HepG2 (cell line): ENCODE data around the gene RNF38. TPM values are rescaled to one million over a fixed set of nuclear protein-coding genes. Genes with fewer than 3 reads are reported as not detected.
A peak's percentile ranks its signal among the peaks of the same experiment; 100 is the strongest.
"Not testable (repeated sequence)": the region's sequence is repeated elsewhere in the genome, so short reads cannot be mapped to it uniquely, and the experiment has no call there.

Source experiments
- ATAC-seq: fragments of 200-7000 bp; cut with Tn5 transposase; 3 replicates; pipeline ENCODE4 v1.9.1; 2020; ENCODE audit warnings: mild to moderate bottlenecking, moderate library complexity
- BruUV-seq: library from RNA; stranded (reverse); fragments of 400-500 nt; replicated peaks from 2 replicates; lab custom pipeline; 2021; lab: Mats Ljungman, UMichigan
- CTCF ChIA-PET: fragments of 300-600 bp; formaldehyde crosslinking; extraction: SDS; loops from one replicate; lab custom pipeline; 2021; ENCODE audit warnings: low total read pairs, inconsistent platforms, low intra/inter-chr PET ratio; lab: Yijun Ruan, JAX
- POLR2A ChIA-PET: fragments of 350-600 bp; sonication (Branson Sonifier 250); formaldehyde crosslinking; loops from one replicate; lab custom pipeline; 2020; ENCODE audit warnings: antibody characterized with exemption, inconsistent platforms; lab: Yijun Ruan, JAX
- DNase-seq: peaks from one replicate; pipeline ENCODE4 v3.0.0-alpha.2; 2015; ENCODE audit warnings: low spot score
- FAIRE-seq: peaks from 3 replicates; lab custom pipeline; 2011; peaks lifted over from hg19 to GRCh38; lab: Jason Lieb, UNC
- H2AFZ ChIP-seq: one replicate; pipeline ENCODE4 v1.6.1; 2011; ENCODE audit warnings: low read length, inconsistent platforms
- H3K27ac ChIP-seq: fragments of 300-600 bp; 3 replicates; pipeline ENCODE4 v1.8.0; 2011; ENCODE audit warnings: mixed run types, mild to moderate bottlenecking, mixed read lengths, low read length, inconsistent platforms; ENCODE audit not compliant: insufficient read depth; ENCODE audit errors: extremely low read length
- H3K27me3 ChIP-seq, 2 experiments: fragments of 200-600 bp in 1 of 2; 2 replicates in 1 of 2; 3 replicates in 1 of 2; pipeline versions ENCODE4 v1.6.0 to v1.8.0; 2011; ENCODE audit warnings: low read length in 2 of 2, mild to moderate bottlenecking in 2 of 2, moderate library complexity in 2 of 2, inconsistent platforms in 1 of 2; ENCODE audit not compliant: insufficient read depth in 2 of 2, control insufficient read depth in 1 of 2
- H3K36me3 ChIP-seq, 2 experiments: fragments of 200-600 bp in 1 of 2; replicated peaks in 1 of 2; 2 replicates in 1 of 2; 3 replicates in 1 of 2; pipeline versions ENCODE4 v1.5.1 to v1.8.0; 2011; ENCODE audit warnings: low read length in 2 of 2, inconsistent platforms in 1 of 2; ENCODE audit not compliant: insufficient read depth in 2 of 2, control insufficient read depth in 1 of 2
- H3K4me1 ChIP-seq: 2 replicates; pipeline ENCODE4 v1.5.1; 2012; ENCODE audit warnings: low read length, inconsistent platforms; ENCODE audit not compliant: insufficient read depth
- H3K4me2 ChIP-seq: 2 replicates; pipeline ENCODE4 v1.6.0; 2011; ENCODE audit warnings: low read depth, low read length, inconsistent platforms
- H3K4me3 ChIP-seq, 3 experiments: fragments of 200-600 bp in 1 of 3; sonication (generic), shearing (Covaris generic) in 1 of 3; replicated peaks in 1 of 3; 2 replicates each; pipeline ENCODE4 v1.5.1; 2011 to 2016; ENCODE audit warnings: low read length in 3 of 3, inconsistent platforms in 2 of 3, low read depth in 2 of 3, mild to moderate bottlenecking in 2 of 3, control low read depth in 1 of 3, mixed read lengths in 1 of 3; ENCODE audit not compliant: insufficient read depth in 1 of 3
- H3K79me2 ChIP-seq: one replicate; pipeline ENCODE4 v1.6.1; 2011; ENCODE audit warnings: low read length, inconsistent platforms; ENCODE audit not compliant: insufficient read depth
- H3K9ac ChIP-seq: 2 replicates; pipeline ENCODE4 v1.6.0; 2011; ENCODE audit warnings: mild to moderate bottlenecking, low read depth, low read length, inconsistent platforms; ENCODE audit not compliant: insufficient read depth
- H3K9me3 ChIP-seq: 2 replicates; pipeline ENCODE4 v1.5.1; 2012; ENCODE audit warnings: mild to moderate bottlenecking, low read length
- H4K20me1 ChIP-seq: 2 replicates; pipeline ENCODE4 v1.6.0; 2011; ENCODE audit warnings: inconsistent platforms, mild to moderate bottlenecking, low read length, moderate library complexity; ENCODE audit not compliant: insufficient read depth
- ETV5 ChIP-seq: IDR thresholded peaks from 2 replicates; pipeline ENCODE4 v1.6.1; 2018; ENCODE audit warnings: missing biosample characterization, missing genetic modification reagents, inconsistent platforms, borderline replicate concordance
- HDAC1 ChIP-seq: sonication (generic); formaldehyde crosslinking; IDR thresholded peaks from 2 replicates; pipeline ENCODE4 v1.5.1; 2020; ENCODE audit warnings: mild to moderate bottlenecking, missing genetic modification reagents
- MED1 ChIP-seq: sonication (generic); formaldehyde crosslinking; IDR thresholded peaks from 2 replicates; pipeline ENCODE4 v1.4.0; 2020; ENCODE audit warnings: missing genetic modification reagents
- PHF21A ChIP-seq: sonication (generic); formaldehyde crosslinking; IDR thresholded peaks from 2 replicates; pipeline ENCODE4 v1.5.0; 2020; ENCODE audit warnings: mild to moderate bottlenecking, missing genetic modification reagents
- ZNF556 ChIP-seq: sonication (generic); formaldehyde crosslinking; IDR thresholded peaks from 2 replicates; pipeline ENCODE4 v1.4.0; 2020; ENCODE audit warnings: mild to moderate bottlenecking, missing genetic modification reagents, borderline replicate concordance
- WGBS: methylation state at CpG from one replicate; pipeline ENCODE4 v1.1.6; 2017; ENCODE audit warnings: low lambda C conversion rate; 5-methylcytosine and 5-hydroxymethylcytosine counted together
- in situ Hi-C: cut with HindIII; loops from 2 replicates; pipeline ENCODE4 v1.10.0; 2017; ENCODE audit warnings: low pct_unique_long_range_greater_than_20kb; ENCODE audit not compliant: extremely low pct_ligation_motif_present
- intact Hi-C: fragments of 100-400 bp; cut with micrococcal nuclease; formaldehyde crosslinking; loops from one replicate; pipeline ENCODE4 v1.10.0; 2022; ENCODE audit not compliant: unreplicated experiment
- polyA plus RNA-seq, 8 experiments: library from polyadenylated mRNA; depleted of rRNA in 3 of 8; stranded (reverse) in 7 of 8; unstranded in 1 of 8; fragments of >200 nt; fragmentation: Illumina TruSeq in 4 of 8; extraction: Trizol in 4 of 8; gene quantifications; 2 replicates each; pipeline versions ENCODE4 v1.2.1 to v1.2.3, GENCODE V29; 2011 to 2016; ENCODE audit warnings: low read depth in 4 of 8, missing spikeins in 1 of 8, mixed read lengths in 1 of 8; ENCODE audit not compliant: insufficient read depth in 1 of 8
- total RNA-seq, 5 experiments: library from RNA; depleted of rRNA; stranded (reverse); fragments of >200 nt; fragmentation: Illumina TruSeq; extraction: Trizol; gene quantifications; 2 replicates each; pipeline ENCODE4 v1.2.3, GENCODE V29; 2016; ENCODE audit warnings: low read depth in 1 of 5
- TF ChIP-seq, protein P1 (sequence below): sonication (generic); formaldehyde crosslinking; IDR thresholded peaks from 2 replicates; pipeline ENCODE4 v1.4.0; 2020; ENCODE audit warnings: missing genetic modification reagents

The RNF38 gene
- total and polyA plus RNA-seq, 2 of the 13 experiments (the other 11 are each of a cell fraction or from before 2014, with no cell fraction given) = 9.1 to 32.1 TPM

DNA sequence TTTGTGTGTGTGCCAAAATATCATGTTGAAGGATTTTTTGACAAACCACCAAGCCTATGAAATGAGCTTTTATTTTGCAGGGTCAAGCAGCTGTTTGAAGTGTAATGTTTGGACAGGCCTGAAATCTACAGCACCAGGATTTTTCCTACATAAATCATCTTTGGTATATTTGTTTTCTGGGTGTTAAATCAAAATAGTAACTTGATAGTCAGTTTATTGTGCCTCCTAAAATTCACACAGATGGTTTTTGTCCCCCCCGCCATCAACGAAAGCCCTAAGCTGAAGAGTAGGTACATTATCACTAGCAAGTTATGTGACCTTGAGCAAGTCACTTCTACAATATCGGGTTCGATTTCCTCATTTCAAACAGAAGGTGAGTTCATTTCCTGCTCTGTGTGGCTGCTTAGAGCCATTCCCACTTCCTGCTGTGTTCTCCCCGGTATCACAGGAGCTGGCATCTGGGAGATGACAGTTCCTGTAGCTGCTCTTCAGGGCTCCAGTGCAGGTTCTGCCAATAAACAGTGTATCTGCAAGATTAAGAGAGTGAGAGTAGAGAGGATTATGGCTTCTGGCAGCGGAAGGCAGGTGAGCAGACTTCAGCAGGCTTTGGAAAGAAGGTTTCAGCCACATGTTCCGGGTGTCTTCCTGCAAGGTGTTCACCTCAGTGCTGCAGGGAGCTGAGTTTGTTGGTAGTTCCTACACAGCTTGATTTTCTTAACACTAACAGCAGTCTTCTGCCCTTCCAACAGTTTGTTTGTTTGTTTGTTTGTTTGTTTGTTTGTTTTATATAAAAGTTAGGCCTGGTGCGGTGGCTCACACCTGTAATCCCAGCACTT lies 93.4 kb downstream of the RNF38 start (continued):
- no peak for TF ChIP-seq ZNF556
- TF ChIP-seq HDAC1 = peak; percentile 51; the same call in 1 of the 2 replicates
- TF ChIP-seq, protein P1, sequence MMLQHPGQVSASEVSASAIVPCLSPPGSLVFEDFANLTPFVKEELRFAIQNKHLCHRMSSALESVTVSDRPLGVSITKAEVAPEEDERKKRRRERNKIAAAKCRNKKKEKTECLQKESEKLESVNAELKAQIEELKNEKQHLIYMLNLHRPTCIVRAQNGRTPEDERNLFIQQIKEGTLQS (CRISPR knock-in tag) = peak; percentile 61; the same call in 1 of the 2 replicates
- TF ChIP-seq ETV5 (CRISPR knock-in tag) = peak; percentile 92
- TF ChIP-seq MED1 (CRISPR knock-in tag) = peak; percentile 28; the same call in 1 of the 2 replicates
- peak; percentile 44; the same call in 1 of the 2 replicates for TF ChIP-seq PHF21A (CRISPR knock-in tag)

DNA sequence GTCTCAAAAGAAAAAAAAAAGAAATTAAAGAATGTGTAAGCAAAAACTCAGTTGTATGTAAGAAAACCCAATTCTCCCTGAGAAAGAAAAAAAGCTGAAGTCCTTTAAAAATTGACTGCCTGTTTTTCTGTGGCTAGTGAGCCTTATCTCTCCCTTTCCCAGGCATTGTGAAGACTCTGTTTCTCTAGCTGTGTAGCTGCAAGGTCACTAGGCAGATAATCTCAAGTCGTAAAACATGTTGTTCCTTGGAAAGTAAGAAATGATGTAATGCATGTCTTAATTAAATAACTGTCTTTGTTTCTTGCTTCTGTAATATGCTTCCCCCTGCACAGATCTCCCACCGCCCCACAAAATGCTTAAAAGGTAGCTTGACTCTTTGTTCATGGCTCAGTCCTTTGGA lies 95.7 kb downstream of the RNF38 start:
- H3K9me3 ChIP-seq, H3K4me3 ChIP-seq, H3K36me3 ChIP-seq, H3K9ac ChIP-seq, DNase-seq, H3K79me2 ChIP-seq, BruUV-seq, H3K27me3 ChIP-seq, H3K27ac ChIP-seq, POLR2A ChIA-PET, intact Hi-C loops, in situ Hi-C loops, H3K4me2 ChIP-seq, ATAC-seq, H4K20me1 ChIP-seq, FAIRE-seq, CTCF ChIA-PET, H2AFZ ChIP-seq: not testable (repeated sequence)
- WGBS = 71% methylated on average over 2 of the region's 2 CpGs
- peaks cover 13% of the 10 kb centered on the region for H3K4me1 ChIP-seq
